Ovary (tissue), 3 donors: ENCODE results near the gene LRRTM4.

ENCODE experiments used
- EP300 ChIP-seq: sonication (generic); formaldehyde crosslinking; IDR thresholded peaks from one replicate; pipeline ENCODE4 v1.6.1; 2017; ENCODE audit warnings: antibody characterized with exemption
- POLR2A ChIP-seq: fragments of 450-650 bp; IDR thresholded peaks from one replicate; pipeline ENCODE4 v1.6.1; 2017; ENCODE audit warnings: antibody characterized with exemption, mild to moderate bottlenecking, moderate library complexity
- TF ChIP-seq, protein P1 (sequence below), 3 donors: fragments of 450-650 bp in 2 of 3; fragments of 200-600 bp in 1 of 3; IDR thresholded peaks; one replicate each; pipeline versions ENCODE4 v1.5.1 to v1.8.0; 2016 to 2022; ENCODE audit warnings: antibody characterized with exemption in 3 of 3, mild to moderate bottlenecking in 1 of 3
- donor health status: DM: no; HTN: no; CAD: no.

DNA sequence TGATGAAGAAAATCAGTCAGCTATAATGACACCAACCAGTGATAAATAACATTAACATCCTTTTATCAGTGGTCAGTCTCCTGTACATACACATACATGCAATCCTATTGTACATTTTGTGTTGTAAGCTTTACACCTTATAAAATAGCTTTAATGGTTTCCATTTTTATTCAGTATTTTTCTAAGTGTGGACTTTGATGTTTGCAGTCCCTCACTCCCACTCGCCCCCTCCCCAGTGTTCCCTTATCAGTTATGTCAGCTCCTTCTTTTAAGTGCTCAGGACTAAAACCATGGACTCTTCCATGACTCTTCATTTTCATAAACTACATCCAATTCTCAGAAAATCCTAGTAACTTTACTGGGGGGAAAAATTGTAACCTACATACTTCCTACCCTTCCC lies 713.0 kb downstream of the LRRTM4 start:
- TF ChIP-seq, protein P1, sequence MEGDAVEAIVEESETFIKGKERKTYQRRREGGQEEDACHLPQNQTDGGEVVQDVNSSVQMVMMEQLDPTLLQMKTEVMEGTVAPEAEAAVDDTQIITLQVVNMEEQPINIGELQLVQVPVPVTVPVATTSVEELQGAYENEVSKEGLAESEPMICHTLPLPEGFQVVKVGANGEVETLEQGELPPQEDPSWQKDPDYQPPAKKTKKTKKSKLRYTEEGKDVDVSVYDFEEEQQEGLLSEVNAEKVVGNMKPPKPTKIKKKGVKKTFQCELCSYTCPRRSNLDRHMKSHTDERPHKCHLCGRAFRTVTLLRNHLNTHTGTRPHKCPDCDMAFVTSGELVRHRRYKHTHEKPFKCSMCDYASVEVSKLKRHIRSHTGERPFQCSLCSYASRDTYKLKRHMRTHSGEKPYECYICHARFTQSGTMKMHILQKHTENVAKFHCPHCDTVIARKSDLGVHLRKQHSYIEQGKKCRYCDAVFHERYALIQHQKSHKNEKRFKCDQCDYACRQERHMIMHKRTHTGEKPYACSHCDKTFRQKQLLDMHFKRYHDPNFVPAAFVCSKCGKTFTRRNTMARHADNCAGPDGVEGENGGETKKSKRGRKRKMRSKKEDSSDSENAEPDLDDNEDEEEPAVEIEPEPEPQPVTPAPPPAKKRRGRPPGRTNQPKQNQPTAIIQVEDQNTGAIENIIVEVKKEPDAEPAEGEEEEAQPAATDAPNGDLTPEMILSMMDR (IDR thresholded peaks at IDR 0.05): no peak
- TF ChIP-seq POLR2A: no peak
- no peak for TF ChIP-seq EP300
